GM18951 (cell line): Measurements from ENCODE around the gene SNRNP70.
A peak's percentile ranks its signal among the peaks of the same experiment; 100 is the strongest.
"Not testable (repeated sequence)": the region's sequence is repeated elsewhere in the genome, so short reads cannot be mapped to it uniquely, and the experiment has no call there.

Source experiments
- POLR2A ChIP-seq: IDR thresholded peaks from 4 replicates; pipeline ENCODE4 v1.6.1; 2011; ENCODE audit warnings: mild to moderate bottlenecking; ENCODE audit not compliant: insufficient read length, insufficient read depth; ENCODE audit errors: extremely low read depth
- in situ Hi-C: fragments of 300-500 bp; cut with MboI; formaldehyde crosslinking; loops from one replicate; pipeline ENCODE4 v1.12.0; 2022; ENCODE audit warnings: low sequenced_read_pairs, mixed read lengths, inconsistent platforms; ENCODE audit not compliant: unreplicated experiment

The SNRNP70 gene

GRCh38 chr19:49127674-49128544, 42.7 kb downstream of the SNRNP70 start:
- TF ChIP-seq POLR2A, result peak; percentile 63
- in situ Hi-C loops, result no loop called here

- no peak for TF ChIP-seq POLR2A
- in situ Hi-C loops, result no loop called here
These were observed 43.4 kb downstream of the SNRNP70 start for GRCh38 chr19:49128545-49129237.

DNA sequence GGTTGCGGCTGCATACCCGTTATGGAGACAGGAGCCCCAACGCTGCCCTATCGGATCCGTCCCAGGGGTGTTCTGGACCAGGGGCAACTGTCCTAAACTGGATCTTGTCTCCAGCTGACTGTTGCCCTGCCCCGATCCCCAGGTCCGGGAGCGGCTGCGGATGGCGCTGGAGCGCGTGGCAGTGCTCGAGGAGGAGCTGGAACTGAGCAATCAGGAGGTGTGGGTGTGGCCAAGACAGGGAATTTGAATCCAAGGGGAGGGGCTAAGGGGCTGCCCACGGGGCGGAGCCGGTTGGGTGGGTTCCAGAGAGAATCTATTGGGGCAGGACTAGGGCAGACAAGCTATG, 44.0 kb downstream of the SNRNP70 start:
- in situ Hi-C loops, result no loop called here
- TF ChIP-seq POLR2A, result no peak

DNA sequence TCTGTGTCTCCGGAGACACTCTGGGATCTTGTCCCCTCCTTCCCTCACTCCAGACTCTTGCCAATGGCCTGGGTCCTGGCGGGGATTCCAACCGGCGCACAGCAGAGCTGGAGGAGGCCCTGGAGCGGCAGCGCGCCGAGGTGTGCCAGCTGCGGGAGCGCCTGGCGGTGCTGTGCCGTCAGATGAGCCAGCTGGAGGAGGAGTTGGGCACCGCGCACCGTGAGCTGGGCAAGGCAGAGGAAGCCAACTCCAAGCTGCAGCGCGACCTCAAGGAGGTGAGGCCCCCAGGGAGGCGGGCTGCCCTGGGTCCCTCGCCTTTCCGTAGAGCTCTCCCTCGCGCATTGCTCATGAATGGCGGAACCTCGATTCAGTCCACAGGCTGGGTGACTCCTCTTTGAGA, 45.1 kb downstream of the SNRNP70 start:
- no peak for TF ChIP-seq POLR2A
- in situ Hi-C loops, result no loop called here

- no peak for TF ChIP-seq POLR2A
- in situ Hi-C loops, result no loop called here
These were observed 47.8 kb downstream of the SNRNP70 start for GRCh38 chr19:49132974-49133609.

DNA sequence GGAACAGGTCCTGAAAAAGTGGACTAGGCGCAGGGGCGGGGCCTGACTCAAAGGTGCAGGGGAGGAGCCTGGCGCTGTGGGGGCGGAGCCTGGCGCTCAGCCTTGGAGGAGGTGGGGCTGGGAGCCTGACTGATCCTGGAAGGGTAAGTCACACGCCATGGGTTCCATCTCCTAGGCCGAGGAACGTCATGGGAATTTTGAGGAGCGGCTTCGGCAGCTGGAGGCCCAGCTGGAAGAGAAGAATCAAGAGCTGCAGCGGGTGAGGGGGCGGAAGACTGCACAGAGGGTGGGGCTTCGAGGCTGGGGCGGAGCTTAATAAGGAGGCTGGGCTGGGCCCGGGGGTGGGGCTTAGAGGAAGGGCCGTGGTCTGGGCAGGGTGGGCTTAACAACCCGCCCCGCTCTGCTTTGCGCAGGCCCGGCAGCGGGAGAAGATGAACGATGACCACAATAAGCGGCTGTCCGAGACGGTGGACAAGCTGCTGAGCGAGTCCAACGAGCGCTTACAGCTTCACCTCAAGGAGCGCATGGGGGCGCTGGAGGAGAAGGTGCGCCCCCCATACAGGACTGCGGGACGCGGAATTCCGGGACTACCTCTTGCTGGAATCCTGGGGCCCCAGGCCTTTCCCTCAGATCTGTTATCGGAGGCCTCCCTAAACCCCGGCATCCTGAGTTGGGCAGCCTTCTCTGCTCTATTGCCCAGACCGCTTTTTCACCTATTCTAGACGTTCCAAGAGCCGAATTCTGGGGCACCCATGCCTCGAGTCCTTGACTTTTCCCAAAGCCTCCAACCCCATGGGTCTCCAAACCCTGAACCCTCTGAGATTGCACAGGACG, 48.6 kb downstream of the SNRNP70 start:
- in situ Hi-C loops, result no loop called here
- TF ChIP-seq POLR2A, result no peak

DNA sequence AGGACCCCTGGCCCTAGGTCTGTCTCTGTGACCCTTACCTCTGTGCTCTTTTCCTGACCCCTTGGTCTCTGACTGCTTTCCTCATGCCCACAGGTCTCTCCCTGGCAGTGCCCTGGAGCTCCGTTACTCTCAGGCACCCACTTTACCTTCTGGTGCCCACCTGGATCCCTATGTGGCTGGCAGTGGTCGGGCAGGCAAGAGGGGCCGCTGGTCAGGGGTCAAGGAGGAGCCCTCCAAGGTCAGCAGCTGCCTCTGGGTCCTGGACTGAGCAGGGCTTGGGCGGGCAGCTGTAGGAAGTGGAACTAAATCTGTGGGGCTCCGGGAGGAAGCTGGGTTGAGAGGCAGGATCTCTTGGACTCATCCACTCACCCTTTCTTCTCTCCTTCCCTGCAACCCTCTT, 50.4 kb downstream of the SNRNP70 start:
- no peak for TF ChIP-seq POLR2A
- in situ Hi-C loops, result no loop called here

DNA sequence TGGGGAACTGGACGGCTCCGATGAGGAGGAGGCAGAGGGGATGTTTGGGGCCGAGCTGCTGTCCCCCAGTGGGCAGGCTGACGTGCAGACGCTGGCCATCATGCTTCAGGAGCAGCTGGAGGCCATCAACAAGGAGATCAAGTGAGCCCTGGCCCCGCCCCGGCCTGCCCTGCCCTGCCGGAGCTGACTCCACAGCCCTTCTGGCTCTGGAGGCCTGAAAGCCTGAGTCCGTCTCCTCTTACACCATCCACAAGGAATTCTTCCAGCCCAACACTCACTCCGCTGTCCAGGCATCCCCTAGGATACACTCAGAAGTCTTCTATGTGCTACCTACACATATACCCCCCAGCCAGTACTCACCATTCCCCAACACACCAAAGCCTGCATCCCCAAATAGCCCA, 51.5 kb downstream of the SNRNP70 start:
- in situ Hi-C loops, result no loop called here
- no peak for TF ChIP-seq POLR2A

- in situ Hi-C loops, result no loop called here
- no peak for TF ChIP-seq POLR2A
These were observed 55.7 kb downstream of the SNRNP70 start for GRCh38 chr19:49140951-49141350.

- no peak for TF ChIP-seq POLR2A
- in situ Hi-C loops, result no loop called here
These were observed 56.1 kb downstream of the SNRNP70 start for GRCh38 chr19:49141352-49141751.

DNA sequence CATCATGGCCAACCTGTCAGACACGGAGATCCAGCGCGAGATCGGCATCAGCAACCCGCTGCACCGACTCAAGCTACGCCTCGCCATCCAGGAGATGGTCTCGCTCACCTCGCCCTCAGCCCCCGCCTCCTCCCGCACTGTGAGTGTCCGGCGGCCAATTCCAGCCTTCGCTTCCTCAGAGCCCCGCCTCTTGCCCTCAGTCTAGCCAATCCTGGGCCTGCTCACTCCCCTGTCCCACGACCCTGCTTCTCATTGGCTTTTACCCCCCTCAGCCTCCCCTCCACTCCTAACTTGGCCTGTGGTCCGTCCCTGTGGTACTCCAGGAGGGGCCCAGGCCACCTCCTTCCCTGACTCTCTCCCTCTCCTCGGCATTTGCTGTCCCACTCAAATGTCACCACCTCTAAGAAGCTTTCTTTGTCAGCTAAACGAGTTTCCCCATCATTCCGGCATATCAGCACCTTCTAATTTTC, 57.6 kb downstream of the SNRNP70 start:
- in situ Hi-C loops, result no loop called here
- TF ChIP-seq POLR2A, result no peak

GRCh38 chr19:49145573-49146407, 60.5 kb downstream of the SNRNP70 start:
- TF ChIP-seq POLR2A, result no peak
- in situ Hi-C loops, result no loop called here

GRCh38 chr19:49146408-49146770, 61.1 kb downstream of the SNRNP70 start:
- in situ Hi-C loops, result not testable (repeated sequence)
